ENCODE data around the gene CTNS. TPM values are rescaled to one million over a fixed set of nuclear protein-coding genes. Genes with fewer than 3 reads are reported as not detected.

CTNS gene
- total RNA-seq, 4 donors from 2014 or later: 1.2 to 25.7 (median 18.8) TPM

GRCh38 chr17:3693141-3693540 is 56.6 kb downstream of the CTNS start:
- Histone ChIP-seq H3K27ac (no peak overlapping the region), H3K4me1 (peaks cover 4 to 17% (median 14%) of the 10 kb centered on the region in 4 donors), H3K4me3 (no peak overlapping the region), H3K36me3 (no peaks in the 10 kb centered on the region), H3K27me3 (peaks cover 71% of the 10 kb centered on the region), H3K9me3 (peaks cover 0 to 1% of the 10 kb centered on the region in 2 donors)
- in situ Hi-C loops (cut with MboI; ENCODE audit: low pct_ligation_motif_present in 1 of 4, low pct_unique_long_range_greater_than_20kb in 1 of 4, low sequenced_read_pairs in 3 of 4): no loop called here
- no peak for DNase-seq
- WGBS, 2 donors (ENCODE audit: low coverage in 1 of 2): 60 to 62% methylated on average over 2 to 4 of the region's 4 CpGs
- intact Hi-C loops (cut with DNase I; ENCODE audit: low total_unique reads): no loop called here
- TF ChIP-seq POLR2A (IDR thresholded peaks at IDR 0.05) (no peak), POLR2AphosphoS5 (IDR thresholded peaks at IDR 0.05) (no peak), EP300 (IDR thresholded peaks at IDR 0.05; ENCODE audit: low read depth) (no peak)
- TF ChIP-seq, protein P1, sequence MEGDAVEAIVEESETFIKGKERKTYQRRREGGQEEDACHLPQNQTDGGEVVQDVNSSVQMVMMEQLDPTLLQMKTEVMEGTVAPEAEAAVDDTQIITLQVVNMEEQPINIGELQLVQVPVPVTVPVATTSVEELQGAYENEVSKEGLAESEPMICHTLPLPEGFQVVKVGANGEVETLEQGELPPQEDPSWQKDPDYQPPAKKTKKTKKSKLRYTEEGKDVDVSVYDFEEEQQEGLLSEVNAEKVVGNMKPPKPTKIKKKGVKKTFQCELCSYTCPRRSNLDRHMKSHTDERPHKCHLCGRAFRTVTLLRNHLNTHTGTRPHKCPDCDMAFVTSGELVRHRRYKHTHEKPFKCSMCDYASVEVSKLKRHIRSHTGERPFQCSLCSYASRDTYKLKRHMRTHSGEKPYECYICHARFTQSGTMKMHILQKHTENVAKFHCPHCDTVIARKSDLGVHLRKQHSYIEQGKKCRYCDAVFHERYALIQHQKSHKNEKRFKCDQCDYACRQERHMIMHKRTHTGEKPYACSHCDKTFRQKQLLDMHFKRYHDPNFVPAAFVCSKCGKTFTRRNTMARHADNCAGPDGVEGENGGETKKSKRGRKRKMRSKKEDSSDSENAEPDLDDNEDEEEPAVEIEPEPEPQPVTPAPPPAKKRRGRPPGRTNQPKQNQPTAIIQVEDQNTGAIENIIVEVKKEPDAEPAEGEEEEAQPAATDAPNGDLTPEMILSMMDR (IDR thresholded peaks at IDR 0.05): no peak

- 58 to 60% methylated on average over 1 to 9 of the region's 9 CpGs for WGBS, 2 donors (ENCODE audit: low coverage in 1 of 2)
- intact Hi-C loops (cut with DNase I; ENCODE audit: low total_unique reads): no loop called here
- peak; percentile 27 for DNase-seq
- peaks cover 4 to 17% (median 14%) of the 10 kb centered on the region in 4 donors for H3K4me1 ChIP-seq
- no peak overlapping the region for H3K4me3 ChIP-seq
- TF ChIP-seq EP300 (IDR thresholded peaks at IDR 0.05; ENCODE audit: low read depth) (no peak), POLR2A (IDR thresholded peaks at IDR 0.05) (no peak), POLR2AphosphoS5 (IDR thresholded peaks at IDR 0.05) (no peak)
- TF ChIP-seq, protein P1 (IDR thresholded peaks at IDR 0.05): no peak
- no peaks in the 10 kb centered on the region for H3K36me3 ChIP-seq
- in situ Hi-C loops (cut with MboI; ENCODE audit: low pct_ligation_motif_present in 1 of 4, low pct_unique_long_range_greater_than_20kb in 1 of 4, low sequenced_read_pairs in 3 of 4): no loop called here
- peaks cover 0 to 6% of the 10 kb centered on the region in 2 donors for H3K9me3 ChIP-seq
- H3K27ac ChIP-seq: no peak overlapping the region
- peaks cover 72% of the 10 kb centered on the region for H3K27me3 ChIP-seq
Measured at GRCh38 chr17:3693829-3694231, 57.3 kb downstream of the CTNS start.

DNA sequence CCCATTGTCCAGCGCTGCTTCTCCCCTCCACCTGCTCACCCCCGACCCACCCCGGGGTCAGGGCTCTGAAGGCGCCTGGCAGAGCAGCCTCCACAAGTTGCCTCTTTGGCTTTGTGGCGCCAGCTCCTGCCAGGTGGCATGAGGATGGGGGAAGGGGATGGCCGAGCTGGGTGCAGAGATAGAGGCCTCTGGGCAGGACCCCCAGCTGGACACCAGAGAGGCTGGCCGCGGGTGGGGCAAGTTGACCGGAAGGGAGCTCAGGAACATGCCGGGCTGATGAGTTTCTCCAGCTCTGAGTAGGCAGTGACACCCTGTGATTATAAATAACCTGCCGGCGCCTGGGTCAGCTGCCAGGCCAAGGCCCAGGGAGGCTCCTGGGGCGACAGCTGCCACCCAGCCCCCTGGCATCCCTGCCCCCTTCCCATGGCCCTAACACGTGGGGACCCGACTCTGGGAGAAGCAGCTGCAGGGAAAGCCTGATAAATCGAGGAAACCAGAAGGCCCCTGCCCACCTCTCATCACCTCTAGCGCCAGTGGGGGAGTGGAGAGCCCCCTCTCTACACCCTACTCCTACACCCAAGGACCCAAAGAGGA is 58.7 kb downstream of the CTNS start:
- WGBS, 2 donors (ENCODE audit: low coverage in 1 of 2): 5% methylated on average over 8 of the region's 17 CpGs; no CpG with 5 or more reads in 1 of the 2 donors
- peaks cover 4 to 17% (median 14%) of the 10 kb centered on the region in 4 donors for H3K4me1 ChIP-seq
- in situ Hi-C loops (cut with MboI; ENCODE audit: low pct_ligation_motif_present in 1 of 4, low pct_unique_long_range_greater_than_20kb in 1 of 4, low sequenced_read_pairs in 3 of 4) (no loop called here), intact Hi-C loops (cut with DNase I; ENCODE audit: low total_unique reads) (no loop called here)
- peak overlapping the region in 3 of 4 donors; percentile 8 to 38 (median 33) for H3K27ac ChIP-seq
- peak overlapping the region in 3 of 4 donors; percentile 27 to 56 (median 46) for H3K4me3 ChIP-seq
- peaks cover 0 to 6% of the 10 kb centered on the region in 2 donors for H3K9me3 ChIP-seq
- TF ChIP-seq POLR2A (IDR thresholded peaks at IDR 0.05): no peak
- TF ChIP-seq EP300 (IDR thresholded peaks at IDR 0.05; ENCODE audit: low read depth): no peak
- TF ChIP-seq POLR2AphosphoS5 (IDR thresholded peaks at IDR 0.05): no peak
- TF ChIP-seq, protein P1 (IDR thresholded peaks at IDR 0.05): no peak
- peaks cover 72% of the 10 kb centered on the region for H3K27me3 ChIP-seq
- no peaks in the 10 kb centered on the region for H3K36me3 ChIP-seq
- peak; percentile 25 for DNase-seq

DNA sequence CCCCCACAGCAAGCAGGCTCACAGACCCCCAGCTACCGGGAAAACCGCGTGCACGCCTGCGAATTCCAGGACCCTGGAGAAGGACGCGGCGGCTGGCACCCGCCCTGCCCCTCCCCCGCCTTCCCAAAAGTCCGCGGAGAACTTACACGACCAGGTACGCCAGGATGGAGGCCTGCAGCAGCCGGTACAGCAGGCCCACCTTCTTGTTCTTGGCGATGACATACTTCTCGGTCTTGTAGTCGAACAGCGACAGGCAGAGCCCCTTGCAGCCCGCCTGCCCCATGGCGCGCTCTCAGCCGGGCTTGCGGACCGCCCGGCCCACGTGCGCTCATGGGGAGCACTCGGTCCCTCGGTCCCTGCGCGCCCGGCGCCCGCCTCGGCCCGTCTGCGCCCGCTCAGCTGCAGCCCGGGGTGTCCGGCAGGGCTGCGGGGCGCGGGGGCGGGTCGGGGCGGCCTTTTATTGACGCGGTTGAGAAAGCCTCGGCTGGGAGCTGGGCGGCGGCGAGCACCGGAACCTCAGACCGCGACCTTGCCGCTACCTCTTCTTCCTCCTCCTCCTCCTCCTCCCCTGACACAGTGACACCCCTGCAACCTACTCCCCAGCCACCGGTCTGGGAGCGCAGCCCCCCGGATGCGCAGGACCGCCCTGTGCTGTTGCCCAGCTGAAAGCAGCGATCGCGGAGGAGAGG is 59.3 kb downstream of the CTNS start, which contains the start of gene P2RX5:
Gene P2RX5 (minus strand): TSS at position 433 of the 689 bp plus-strand sequence. CDS start 150 bp downstream, at position 283.
- intact Hi-C loops (cut with DNase I; ENCODE audit: low total_unique reads): no loop called here
- peak within 1 kb of the TSS in 3 of 4 donors; percentile 27 to 56 (median 46) for H3K4me3 ChIP-seq

More for the DNA sequence above, 59.3 kb downstream of the CTNS start, which contains the start of gene P2RX5:
- H3K9me3 ChIP-seq: peaks cover 0 to 6% of the 10 kb centered on the region in 2 donors
- peak within 1 kb of the TSS in 3 of 4 donors; percentile 8 to 38 (median 33) for H3K27ac ChIP-seq
- peak; percentile 57 for DNase-seq
- 1 to 4% methylated on average over 4 to 48 of the region's 65 CpGs for WGBS, 2 donors (ENCODE audit: low coverage in 1 of 2)
- in situ Hi-C loops (cut with MboI; ENCODE audit: low pct_ligation_motif_present in 1 of 4, low pct_unique_long_range_greater_than_20kb in 1 of 4, low sequenced_read_pairs in 3 of 4): no loop called here
- no peak for TF ChIP-seq POLR2A (IDR thresholded peaks at IDR 0.05)
- no peaks in the 10 kb centered on the region for H3K36me3 ChIP-seq
- peaks cover 4 to 17% (median 14%) of the 10 kb centered on the region in 4 donors for H3K4me1 ChIP-seq
- peaks cover 72% of the 10 kb centered on the region for H3K27me3 ChIP-seq

All from transverse colon (tissue), 4 donors.